NK-92 treated with Interleukin-12 subunit alpha and Interleukin-12 subunit beta, amount 100 ng/mL, for 24 hours (cell line): ENCODE data around the gene CELF1.
"Not testable (repeated sequence)": the region's sequence is repeated elsewhere in the genome, so short reads cannot be mapped to it uniquely, and the experiment has no call there.

ENCODE experiments used
- DNase-seq: peaks from one replicate; lab custom pipeline; 2025; lab: John Stamatoyannopoulos, UW

CELF1 gene

DNA sequence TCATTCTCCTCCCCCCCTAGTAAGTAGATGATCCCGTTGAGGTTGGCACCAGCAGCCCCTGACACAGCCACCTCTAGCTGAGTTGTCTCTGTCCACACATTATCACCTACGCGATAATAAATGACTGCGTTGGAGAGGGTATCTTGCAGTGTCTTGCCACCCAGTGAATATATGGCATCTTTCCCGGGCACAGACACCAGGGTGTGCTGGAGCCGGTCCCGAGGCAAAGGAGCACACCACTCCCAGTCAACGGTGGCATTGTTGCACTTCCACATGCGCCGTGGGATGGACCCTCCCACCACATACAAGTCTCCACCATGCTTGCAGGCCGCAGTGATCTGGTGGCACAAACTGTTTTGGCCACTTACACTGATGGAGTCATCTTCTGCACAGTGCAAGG lies 20.4 kb upstream of the CELF1 start:
- no peak for DNase-seq

DNA sequence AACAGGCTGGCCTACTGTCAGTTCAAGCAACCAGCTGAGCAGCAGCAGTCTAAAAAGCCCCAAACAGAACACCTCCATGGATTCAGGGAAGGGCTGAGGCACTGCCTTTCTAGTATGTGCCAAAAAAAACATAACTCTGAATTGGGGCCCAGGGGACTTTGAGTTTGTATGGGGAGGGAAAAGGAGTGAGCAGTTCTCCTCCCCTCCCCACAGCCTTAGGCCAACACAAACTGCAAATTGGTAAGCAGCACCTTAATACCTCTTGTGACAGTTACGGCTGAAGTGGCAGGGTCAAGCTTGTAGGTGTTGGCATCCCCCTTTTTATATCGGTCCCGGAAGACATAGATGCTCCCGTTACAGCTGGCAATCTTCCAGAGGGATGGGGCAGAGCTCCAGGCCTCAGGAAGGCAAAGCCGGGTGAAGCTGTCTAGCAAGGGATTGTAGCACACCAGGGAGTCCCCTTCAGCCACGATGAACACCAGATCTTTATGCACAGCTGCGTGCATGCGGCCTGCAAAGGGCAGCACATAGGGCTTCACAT lies 19.9 kb upstream of the CELF1 start:
- DNase-seq, result no peak

DNA sequence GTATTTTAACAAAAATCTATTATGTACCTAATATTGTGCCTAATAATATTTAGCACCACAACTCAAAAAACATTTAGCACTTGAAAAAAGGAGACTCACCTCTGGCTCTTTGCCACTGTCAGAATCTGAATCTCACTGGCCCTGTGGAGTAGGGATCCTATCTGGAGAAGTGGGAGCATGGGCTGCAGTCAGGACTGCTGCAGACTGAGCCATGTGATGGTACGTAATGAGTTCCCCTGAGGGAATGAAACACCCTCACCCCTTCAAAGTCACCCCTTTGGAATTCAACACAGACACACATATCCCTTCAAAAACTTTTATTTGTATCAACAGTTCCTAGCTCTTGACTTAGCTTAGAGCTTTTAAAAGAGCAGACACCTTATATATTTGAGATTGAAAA lies 19.0 kb upstream of the CELF1 start:
- DNase-seq, result no peak

DNA sequence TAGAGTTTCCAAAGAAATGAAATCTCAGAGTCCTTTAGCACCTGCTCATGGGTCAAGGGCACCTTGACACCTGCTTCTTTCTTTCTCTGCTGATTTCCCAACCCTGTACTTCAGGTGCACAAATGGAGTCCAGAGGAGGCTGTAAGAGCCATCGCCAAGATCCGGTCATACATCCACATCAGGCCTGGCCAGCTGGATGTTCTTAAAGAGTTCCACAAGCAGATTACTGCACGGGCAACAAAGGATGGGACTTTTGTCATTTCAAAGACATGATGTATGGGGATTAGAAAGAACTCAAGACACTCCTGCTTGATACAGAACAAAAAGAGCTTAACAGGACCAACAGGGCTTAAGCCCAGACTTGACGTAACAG lies 18.4 kb upstream of the CELF1 start:
- no peak for DNase-seq

DNA sequence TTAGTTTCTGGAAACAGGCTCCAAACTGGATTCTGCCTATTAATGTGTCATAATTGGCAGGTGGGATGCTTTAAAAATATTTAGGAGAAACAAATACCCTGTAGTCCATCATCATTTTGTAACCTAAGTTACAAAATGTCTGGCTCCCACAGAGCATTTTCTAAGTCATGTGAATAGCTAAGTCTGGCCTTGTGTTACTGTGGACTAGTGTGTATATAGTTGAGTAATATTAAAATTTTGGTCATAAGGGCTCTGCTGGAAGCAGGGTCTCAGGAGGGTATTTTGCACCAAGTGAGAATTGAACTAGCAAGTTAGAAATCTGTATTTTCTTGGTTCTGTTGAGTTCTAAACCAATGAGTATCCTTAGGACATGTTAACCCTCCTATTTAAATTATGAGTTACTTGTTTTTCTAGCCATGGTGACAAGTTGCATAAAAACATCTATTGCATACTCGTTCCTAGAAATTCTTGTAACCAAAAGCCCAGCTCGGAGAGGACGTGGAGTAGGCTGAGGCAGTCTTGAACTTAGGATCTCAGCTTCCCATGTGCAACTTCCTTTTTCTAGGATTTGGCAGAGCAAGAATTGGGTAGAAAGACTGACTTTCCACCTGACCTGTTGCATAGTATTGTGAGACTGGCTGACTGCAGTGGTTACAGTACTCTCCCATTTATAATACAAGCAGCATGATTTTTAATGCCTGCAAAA lies 17.9 kb upstream of the CELF1 start:
- DNase-seq, result no peak

DNA sequence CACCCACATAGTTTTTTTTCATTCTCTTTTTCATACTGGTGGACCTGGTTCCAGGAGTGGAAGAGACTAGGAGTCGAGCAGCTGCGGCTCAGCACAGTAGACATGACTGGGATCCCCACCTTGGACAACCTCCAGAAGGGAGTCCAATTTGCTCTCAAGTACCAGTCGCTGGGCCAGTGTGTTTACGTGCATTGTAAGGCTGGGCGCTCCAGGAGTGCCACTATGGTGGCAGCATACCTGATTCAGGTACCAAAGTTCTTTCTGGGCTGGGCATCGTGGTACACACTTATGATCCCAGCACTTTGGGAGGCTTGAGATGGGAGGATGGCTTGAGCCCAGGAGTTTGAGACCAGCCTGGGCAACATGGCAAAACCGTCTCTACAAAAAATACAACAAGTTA lies 16.7 kb upstream of the CELF1 start:
- no peak for DNase-seq

DNA sequence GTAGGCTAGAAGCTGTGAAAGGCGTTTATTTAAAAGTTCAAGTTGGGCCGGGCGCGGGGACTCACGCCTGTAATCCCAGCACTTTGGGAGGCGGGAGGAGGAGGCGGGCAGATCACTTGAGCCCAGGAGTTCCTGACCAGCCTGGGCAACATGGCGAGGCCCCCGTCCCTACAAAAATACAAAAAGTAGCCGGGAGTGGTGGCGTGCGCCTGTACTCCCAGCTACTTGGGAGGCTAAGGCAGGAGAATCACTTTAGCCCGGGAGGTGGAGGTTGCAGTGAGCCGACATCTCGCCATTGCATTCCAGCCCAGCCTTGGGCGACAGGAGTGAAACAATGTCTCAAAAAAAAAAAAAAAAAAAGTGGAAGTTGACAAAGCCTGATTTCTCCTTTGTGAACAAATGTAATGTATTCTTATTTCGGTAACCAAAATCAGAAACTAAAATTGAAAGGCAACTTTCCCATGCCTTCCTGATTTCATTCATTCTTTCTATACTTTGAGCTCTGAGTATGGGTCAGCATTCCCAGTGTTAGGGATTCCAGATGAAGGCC lies 13.3 kb upstream of the CELF1 start:
- DNase-seq, result no peak

DNA sequence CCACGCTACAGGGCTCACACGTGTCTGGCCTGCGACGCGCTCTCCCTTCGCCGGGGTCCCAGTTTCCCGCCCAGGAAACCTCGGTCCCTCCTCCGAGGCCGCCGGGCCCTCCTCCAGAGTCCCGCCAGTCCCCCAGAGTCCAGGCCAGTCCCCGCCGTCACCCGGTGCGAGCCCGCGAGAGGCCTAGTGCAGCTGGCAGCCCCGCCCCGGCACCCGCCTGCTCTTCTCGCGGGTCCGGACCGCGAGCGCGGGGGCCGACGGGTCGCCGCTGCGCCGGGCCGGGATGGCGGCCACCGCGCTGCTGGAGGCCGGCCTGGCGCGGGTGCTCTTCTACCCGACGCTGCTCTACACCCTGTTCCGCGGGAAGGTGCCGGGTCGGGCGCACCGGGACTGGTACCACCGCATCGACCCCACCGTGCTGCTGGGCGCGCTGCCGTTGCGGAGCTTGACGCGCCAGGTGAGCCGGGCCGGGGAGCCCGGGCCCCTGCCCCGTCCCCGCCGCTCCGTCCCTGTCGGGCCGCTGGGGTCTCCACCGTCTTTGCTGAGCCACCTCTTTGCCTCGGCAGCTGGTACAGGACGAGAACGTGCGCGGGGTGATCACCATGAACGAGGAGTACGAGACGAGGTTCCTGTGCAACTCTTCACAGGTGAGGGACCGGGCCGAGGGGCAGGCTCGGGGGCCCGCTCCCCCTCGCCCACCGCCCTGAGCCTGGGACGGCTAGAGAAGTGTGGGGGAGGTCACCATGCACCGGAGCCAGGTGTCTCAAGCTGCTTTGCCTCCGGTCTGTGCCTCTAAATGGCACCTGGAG lies 12.6 kb upstream of the CELF1 start, which contains the start of gene PTPMT1:
Gene PTPMT1 (plus strand): TSS at position 260 of the 809 bp plus-strand sequence. CDS start 24 bp downstream, at position 284.
- DNase-seq, result no peak

DNA sequence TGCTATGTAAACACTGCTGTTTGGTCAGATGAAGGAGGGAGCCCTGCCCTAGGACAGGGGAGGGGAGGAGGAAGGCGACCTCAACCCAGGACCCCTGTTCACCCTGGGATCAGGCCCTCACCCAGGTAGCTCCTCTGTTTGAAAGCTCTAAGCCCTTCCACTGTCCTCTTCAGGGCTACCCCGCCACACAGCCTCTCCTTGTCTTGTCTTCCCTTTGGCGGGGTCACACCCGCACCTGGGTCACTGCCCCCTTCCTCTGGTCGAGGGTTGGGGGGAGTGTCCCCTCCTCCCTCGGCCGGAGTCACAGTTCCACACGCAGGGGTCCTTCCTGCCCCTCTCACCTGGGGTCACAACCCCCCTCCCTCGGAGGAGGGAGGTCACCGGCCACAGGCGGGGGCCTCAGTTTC lies 12.0 kb upstream of the CELF1 start:
- no peak for DNase-seq

DNA sequence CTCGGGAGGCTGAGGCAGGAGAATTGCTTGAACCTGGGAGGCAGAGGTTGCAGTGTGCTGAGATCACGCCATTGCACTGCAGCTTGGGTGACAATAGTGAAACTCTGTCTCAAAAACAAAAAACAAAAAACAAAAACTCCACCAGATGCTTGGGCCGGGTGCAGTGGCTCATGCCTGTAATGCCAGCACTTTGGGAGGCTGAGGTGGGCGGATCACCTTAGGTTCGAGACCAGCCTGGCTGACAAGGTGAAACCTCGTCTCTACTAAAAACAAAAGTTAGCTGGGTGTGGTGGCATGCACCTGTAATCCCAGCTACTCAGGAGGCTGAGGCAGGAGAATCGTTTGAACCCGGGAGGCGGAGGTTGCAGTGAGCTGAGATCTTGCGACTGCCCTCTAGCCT lies 11.4 kb upstream of the CELF1 start:
- DNase-seq, result not testable (repeated sequence)

DNA sequence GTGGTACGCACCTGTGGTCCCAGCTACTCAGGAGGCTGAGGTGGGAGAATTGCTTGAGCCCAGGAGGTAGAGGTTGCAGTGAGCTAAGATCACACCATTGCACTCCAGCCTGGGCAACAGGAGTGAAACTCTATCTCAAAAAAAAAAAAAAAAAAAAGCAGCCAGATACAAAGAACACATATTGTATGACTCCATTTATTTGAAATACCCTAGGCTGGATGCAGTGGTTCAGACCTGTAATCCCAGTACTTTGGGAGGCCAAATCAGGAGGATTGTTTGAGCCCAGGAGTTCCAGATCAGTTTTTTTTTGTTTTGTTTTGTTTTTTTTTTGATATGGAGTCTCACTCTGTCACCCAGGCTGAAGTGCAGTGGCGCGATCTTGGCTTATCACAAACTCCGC lies 9.5 kb upstream of the CELF1 start:
- not testable (repeated sequence) for DNase-seq

DNA sequence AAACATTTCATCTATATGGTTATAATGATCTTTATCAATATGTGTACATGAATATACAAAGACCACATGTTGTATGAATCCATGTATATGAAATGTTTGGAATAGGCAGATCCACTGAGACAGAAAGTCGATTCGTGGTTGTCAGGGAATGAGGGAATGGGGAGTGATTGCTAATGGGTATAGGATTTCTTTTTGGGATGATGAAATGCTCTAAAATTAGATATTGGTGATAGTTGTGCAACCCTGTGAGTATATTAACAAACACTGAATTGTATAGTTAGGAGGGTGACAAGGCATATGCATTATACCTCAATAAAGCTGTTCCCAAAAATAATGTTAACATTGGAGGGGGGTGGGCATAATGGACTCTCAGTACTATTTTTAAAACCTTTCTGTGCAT lies 7.5 kb upstream of the CELF1 start:
- no peak for DNase-seq

DNA sequence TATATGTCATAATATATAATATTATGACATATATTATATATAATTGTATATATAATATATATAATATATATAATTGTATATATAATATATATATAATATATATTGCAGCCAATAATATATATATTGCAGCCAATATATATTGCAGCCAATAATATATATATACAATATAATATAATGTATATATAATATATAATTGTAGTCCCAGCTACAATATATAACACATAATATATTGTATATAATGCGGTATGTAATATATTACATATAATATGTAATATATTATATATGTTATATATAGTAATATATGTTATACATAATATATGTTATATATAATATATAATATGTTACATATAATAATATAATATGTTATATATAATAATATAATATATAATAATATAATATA lies 5.8 kb upstream of the CELF1 start:
- DNase-seq, result no peak

DNA sequence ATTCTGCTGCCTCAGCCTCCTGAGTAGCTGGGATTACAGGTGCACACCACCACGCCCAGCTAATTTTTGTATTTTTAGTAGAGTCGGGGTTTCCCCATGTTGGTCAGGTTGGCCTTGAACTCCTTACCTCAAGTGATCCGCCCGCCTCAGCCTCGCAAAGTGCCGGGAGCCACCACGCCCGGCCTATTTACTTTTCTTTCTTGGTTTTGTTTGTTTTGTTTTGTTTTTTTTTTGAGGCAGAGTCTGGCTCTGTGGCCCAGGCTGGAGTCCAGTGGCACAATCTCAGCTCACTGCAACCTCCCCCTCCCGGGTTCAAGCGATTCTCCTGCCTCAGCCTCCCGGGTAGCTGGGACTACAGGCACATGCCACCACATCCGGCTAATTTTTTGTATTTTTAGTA lies 4.1 kb upstream of the CELF1 start:
- DNase-seq, result not testable (repeated sequence)

DNA sequence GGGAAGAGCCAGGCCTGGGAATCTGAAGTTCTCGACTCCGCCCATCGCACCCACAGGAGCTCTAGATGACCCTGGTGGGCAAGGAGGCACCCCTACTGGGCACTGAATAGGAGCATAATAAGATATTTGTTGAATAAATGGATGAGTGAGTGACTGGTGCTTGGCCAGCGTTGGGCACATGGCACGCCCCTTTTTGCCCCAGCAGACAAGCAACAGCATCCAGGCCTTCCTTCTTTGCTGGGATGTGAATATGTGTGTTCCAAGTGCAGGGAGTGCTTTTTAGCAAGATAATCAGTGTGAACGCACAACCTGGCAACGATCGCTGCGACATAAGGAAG lies 443 bp upstream of the CELF1 start:
- DNase-seq, result no peak

DNA sequence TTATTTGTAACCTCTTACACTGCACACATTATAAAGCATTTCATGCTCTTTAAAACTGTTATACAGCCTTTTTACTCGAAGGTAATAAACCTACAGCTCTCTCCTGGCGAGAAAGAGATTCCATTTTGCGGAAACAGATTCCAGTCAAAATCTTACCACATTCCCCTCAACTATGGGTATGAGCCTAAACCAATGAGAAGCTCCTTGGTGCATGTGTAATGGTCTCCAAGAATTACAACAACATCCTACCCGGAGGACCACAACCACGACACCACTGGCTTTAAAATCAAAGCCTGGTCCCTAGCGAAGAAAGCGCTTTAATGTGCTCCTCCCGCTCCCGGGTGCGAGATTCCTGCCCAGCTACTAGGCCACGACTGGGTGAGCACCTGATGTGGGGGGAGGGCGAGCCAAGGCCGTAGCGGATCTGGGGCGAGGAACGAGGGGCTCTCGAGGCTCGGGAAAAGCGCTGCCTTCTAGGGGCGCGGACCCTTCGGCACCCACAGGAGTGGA lies 821 bp downstream of the CELF1 start:
- DNase-seq, result no peak

DNA sequence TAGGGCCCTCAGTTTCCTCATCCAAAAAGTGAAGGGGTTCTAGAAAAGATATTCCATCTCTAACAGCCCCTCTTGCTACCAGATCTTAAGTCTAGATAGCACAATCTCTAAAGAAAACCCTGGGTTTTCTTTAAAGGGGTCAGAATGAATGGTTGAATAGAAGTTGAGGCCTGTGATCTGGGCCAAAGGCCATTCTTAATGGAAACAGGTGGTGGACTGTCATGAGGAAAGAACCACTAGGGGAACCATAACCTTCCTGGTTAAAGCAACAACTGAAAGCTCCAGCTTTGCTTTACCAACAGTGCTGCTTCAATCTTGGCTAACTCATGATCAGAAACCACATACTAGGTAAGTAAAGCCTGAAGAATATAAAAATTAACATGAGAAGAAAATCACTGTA lies 1.8 kb downstream of the CELF1 start:
- no peak for DNase-seq

DNA sequence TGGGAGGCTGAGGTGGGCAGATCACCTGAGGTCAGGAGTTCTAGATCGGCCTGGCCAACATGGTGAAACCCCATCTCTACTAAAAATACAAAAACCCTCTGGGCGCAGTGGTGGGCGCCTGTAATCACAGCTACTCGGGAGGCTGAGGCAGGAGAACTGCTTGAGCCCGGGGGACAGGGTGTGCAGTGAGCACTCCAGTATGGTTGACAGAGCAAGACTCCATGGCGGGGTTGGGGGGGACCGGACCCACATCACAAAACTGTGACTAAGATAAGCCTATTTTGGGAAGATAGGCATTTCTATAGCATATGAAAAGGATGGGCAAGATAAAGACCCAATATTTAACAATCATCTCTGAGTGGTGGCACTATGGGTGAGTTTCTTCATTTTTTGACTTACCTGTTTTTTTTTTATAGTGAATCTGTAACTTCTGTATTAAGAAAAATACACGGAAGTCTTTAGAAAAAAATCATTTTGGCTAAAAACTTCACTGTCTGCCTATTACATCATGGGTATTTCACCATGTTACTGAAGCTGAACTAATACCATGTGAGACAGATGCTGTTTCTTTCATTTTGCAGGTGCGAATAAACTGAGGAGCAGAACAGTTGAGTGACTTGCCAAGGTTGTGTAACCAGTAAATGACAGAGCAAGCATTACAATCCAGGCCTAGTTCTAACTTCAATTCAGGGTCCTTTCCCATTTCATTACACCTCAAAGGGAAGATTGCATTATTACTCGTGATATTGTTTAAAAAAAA lies 2.5 kb downstream of the CELF1 start:
- no peak for DNase-seq

DNA sequence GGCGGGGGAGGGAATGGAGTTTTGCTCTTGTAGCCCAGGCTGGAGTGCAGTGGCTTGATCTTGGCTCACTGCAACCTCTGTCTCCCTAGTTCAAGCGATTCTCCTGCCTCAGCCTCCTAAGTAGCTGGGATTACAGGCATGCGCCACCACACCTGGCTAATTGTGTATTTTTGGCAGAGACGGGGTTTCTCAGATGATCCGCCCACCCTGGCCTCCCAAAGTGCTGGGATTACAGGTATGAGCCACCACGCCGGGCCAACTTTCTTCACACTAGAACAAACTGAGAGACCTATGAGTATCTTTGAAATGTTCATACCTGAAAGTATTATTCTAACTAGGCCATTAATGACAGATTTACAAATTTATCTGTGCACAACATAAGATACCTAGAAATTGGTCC lies 6.7 kb downstream of the CELF1 start:
- not testable (repeated sequence) for DNase-seq

DNA sequence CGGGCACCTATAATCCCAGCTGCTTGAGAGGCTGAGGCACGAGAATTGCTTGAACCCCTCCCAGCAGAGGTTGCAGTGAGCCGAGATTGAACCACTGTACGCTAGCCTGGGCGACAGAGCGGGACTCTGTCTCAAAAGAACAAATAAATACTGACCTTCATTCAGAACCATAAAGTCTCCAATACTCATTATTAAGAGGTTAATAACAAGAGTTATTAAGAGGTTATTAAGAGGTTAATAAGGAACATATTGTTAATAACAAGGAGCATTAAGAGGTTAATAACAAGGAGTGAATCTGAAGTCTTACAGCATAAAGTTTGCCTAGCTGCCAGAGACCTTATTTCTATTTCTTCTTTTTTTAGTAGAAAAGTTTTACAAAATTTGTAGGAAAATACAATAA lies 7.6 kb downstream of the CELF1 start:
- DNase-seq, result no peak

DNA sequence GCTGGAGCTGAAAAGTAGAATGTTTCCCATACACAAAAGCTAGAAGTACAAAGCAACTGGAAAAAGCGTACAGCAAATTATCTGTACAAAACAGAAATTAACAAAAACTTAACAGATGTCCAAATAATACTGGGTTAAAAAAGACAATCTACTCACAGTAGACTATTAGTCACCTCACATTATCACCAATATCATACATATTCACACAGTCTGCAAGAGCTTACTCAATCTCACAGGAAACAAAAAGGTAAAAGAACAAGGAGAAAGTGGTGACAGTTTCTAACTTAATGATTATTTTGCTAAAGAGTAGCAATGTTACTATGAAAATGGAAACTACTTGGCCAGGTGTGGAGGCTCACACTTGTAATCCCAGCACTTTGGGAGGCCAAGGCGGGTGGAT lies 11.9 kb downstream of the CELF1 start:
- DNase-seq, result no peak

DNA sequence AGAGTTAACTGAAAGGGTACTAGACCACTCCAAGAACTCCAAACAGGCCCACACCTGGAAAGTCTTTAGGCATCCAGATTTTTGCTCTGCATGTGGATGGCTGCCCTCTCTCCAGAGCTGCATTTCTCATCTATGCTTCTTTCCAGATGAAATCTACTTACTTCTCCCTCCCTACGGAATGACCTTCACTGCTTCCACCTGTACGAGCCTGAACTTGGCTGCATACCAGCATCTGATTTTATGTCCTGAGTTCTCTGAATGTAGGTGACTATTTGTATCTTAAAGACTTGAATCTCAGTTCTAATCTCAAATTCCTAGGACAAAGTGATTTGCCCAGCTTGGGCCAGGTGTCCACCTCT lies 13.3 kb downstream of the CELF1 start:
- no peak for DNase-seq
